ENCODE measurements around the gene MCEMP1. TPM values are rescaled to one million over a fixed set of nuclear protein-coding genes. Genes with fewer than 3 reads are reported as not detected.

Gene MCEMP1
- total RNA-seq, 4 donors from 2014 or later, result not detected

DNA sequence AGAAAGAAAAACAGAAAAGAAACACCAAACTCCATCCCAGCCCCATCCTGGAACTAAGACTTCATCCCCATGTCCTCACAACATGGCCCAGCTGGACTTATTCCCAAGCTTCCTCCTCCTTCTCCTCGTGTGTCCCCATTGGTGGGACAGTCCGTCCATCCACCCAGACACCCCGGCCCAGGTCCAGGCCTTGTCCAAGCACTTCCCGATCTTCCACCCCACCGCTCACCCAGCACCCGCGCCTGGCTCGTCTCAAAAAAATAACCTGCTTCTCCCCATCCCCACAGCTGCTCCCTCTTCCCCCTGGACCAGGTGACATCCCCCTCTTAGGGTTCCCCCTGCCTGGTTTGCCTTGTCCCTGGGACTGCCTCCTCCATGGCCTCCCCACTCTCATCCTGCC, 26.4 kb downstream of the MCEMP1 start:
- H3K4me1 ChIP-seq, result peaks cover 0 to 41% (median 3%) of the 10 kb centered on the region in 4 donors
- TF ChIP-seq POLR2A (IDR thresholded peaks at IDR 0.05), result no peak
- no peaks in the 10 kb centered on the region for H3K36me3 ChIP-seq
- H3K4me3 ChIP-seq, result no peak overlapping the region
- peak overlapping the region in 1 of 4 donors; percentile 82 for H3K27ac ChIP-seq
- no peaks in the 10 kb centered on the region for H3K27me3 ChIP-seq
- DNase-seq, result no peak
- no peaks in the 10 kb centered on the region for H3K9me3 ChIP-seq

GRCh38 chr19:7704280-7705060, 27.6 kb downstream of the MCEMP1 start:
- peaks cover 0 to 41% (median 3%) of the 10 kb centered on the region in 4 donors for H3K4me1 ChIP-seq
- H3K4me3 ChIP-seq, result no peak overlapping the region
- no peaks in the 10 kb centered on the region for H3K9me3 ChIP-seq
- no peaks in the 10 kb centered on the region for H3K36me3 ChIP-seq
- TF ChIP-seq, protein P1, sequence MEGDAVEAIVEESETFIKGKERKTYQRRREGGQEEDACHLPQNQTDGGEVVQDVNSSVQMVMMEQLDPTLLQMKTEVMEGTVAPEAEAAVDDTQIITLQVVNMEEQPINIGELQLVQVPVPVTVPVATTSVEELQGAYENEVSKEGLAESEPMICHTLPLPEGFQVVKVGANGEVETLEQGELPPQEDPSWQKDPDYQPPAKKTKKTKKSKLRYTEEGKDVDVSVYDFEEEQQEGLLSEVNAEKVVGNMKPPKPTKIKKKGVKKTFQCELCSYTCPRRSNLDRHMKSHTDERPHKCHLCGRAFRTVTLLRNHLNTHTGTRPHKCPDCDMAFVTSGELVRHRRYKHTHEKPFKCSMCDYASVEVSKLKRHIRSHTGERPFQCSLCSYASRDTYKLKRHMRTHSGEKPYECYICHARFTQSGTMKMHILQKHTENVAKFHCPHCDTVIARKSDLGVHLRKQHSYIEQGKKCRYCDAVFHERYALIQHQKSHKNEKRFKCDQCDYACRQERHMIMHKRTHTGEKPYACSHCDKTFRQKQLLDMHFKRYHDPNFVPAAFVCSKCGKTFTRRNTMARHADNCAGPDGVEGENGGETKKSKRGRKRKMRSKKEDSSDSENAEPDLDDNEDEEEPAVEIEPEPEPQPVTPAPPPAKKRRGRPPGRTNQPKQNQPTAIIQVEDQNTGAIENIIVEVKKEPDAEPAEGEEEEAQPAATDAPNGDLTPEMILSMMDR (IDR thresholded peaks at IDR 0.05), result no peak
- TF ChIP-seq POLR2A (IDR thresholded peaks at IDR 0.05), result no peak
- peak overlapping the region in 1 of 4 donors; percentile 82 for H3K27ac ChIP-seq
- no peak for DNase-seq
- H3K27me3 ChIP-seq, result no peaks in the 10 kb centered on the region

- Histone ChIP-seq H3K9me3 (no peaks in the 10 kb centered on the region), H3K27ac (peak overlapping the region; percentile 57 to 82 (median 64)), H3K27me3 (no peaks in the 10 kb centered on the region), H3K4me1 (peaks cover 0 to 41% (median 3%) of the 10 kb centered on the region in 4 donors), H3K36me3 (no peaks in the 10 kb centered on the region), H3K4me3 (peak overlapping the region in 1 of 4 donors; percentile 26)
- peak in 2 of 3 donors; percentile 94 for DNase-seq
- TF ChIP-seq, protein P1 (IDR thresholded peaks at IDR 0.05), result no peak
- no peak for TF ChIP-seq POLR2A (IDR thresholded peaks at IDR 0.05)
These were observed 28.7 kb downstream of the MCEMP1 start for GRCh38 chr19:7705387-7706187.

DNA sequence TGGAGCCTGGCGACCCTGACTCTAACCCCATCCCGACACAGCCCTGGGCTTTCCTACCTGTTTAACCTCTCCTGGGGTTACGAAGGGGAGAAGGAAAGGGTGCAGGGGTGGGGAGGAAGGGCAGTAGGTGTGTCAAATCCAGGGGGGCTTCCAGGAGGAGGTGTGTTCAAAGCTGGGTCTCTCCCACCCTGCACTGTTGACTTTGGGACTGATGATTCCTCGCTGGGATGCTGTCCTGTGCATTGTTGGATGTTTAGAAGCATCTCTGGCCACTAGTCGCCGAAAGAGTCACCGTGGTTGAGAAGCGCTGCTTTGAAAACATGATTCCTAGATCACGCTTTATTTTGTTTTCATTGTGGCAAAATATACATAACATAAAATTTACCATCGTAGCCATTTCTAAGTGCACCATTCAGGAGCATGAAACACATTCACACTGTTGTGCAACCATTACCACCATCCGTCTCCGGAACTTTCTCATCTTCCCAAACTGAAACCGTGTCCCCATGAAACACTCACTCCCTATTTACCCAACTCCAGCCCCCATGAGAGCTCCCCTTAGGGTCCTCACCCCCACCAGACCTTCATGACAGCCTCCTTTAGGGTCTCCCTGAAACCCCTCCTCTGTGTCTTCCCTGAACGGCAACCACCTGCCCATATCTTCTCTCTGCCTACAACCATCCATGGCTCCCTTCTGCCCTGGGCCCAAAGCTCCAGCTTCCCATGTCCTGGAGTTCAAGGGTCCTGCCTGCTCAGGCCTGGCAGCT, 29.5 kb downstream of the MCEMP1 start:
- H3K9me3 ChIP-seq, result no peaks in the 10 kb centered on the region
- TF ChIP-seq, protein P1 (IDR thresholded peaks at IDR 0.05), result no peak
- H3K4me1 ChIP-seq, result peaks cover 0 to 41% (median 3%) of the 10 kb centered on the region in 4 donors
- no peaks in the 10 kb centered on the region for H3K27me3 ChIP-seq
- peak overlapping the region; percentile 57 to 82 (median 64) for H3K27ac ChIP-seq
- H3K36me3 ChIP-seq, result no peaks in the 10 kb centered on the region
- peak overlapping the region in 1 of 4 donors; percentile 26 for H3K4me3 ChIP-seq
- DNase-seq, result no peak

DNA sequence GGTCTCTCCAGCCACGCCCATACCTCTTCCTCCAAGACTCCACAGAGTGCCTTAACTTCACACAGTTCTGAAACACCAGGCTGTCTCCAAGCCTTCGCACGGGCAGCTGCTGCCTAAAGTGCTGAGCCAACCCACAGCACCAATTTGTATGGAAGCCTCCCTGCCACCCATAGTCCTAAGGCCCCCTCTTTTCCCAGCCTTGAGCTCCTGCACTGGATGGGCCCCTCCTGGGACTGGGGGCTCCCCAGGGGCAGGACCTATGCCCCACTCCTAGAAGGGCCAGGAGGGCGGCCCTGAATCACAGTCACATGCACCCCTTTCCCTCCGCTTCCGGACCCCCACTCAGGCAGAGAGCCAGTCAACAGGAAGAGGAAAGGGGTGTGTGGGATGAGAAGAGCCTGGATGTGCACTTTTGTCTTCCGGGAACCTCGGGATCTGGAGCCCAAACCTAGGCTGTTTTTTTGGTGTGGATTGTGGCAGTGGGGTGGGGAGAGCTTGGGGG, 30.1 kb downstream of the MCEMP1 start:
- no peak overlapping the region for H3K4me3 ChIP-seq
- H3K9me3 ChIP-seq, result no peaks in the 10 kb centered on the region
- DNase-seq, result no peak
- H3K27ac ChIP-seq, result peak overlapping the region in 3 of 4 donors; percentile 8 to 82 (median 49)
- no peak for TF ChIP-seq POLR2A (IDR thresholded peaks at IDR 0.05)
- TF ChIP-seq, protein P1 (IDR thresholded peaks at IDR 0.05), result no peak
- peaks cover 0 to 41% (median 3%) of the 10 kb centered on the region in 4 donors for H3K4me1 ChIP-seq
- no peaks in the 10 kb centered on the region for H3K36me3 ChIP-seq
- no peaks in the 10 kb centered on the region for H3K27me3 ChIP-seq
